H1 (cell line): ENCODE measurements around the gene MACF1. TPM values are rescaled to one million over a fixed set of nuclear protein-coding genes. Genes with fewer than 3 reads are reported as not detected.

Source experiments
- CTCF ChIA-PET: fragments of 300-600 bp; sonication (Branson Sonifier 250); formaldehyde crosslinking; loops from one replicate; lab custom pipeline; 2021; ENCODE audit not compliant: partially characterized antibody; lab: Charles Lee
- POLR2A ChIA-PET: fragments of 300-600 bp; sonication (Branson Sonifier 250); formaldehyde crosslinking; loops from one replicate; lab custom pipeline; 2021; ENCODE audit warnings: inconsistent platforms; ENCODE audit not compliant: partially characterized antibody; lab: Charles Lee
- DNase-seq, 2 experiments: peaks; one replicate each; pipeline versions ENCODE4 v3.0.0 to v3.0.0-alpha.2; 2010 to 2022; ENCODE audit warnings: low spot score in 2 of 2, low read depth in 1 of 2, mixed read lengths in 1 of 2
- FAIRE-seq: peaks from 2 replicates; lab custom pipeline; 2011; peaks lifted over from hg19 to GRCh38; lab: Jason Lieb, UNC
- H2AFZ ChIP-seq: 2 replicates; pipeline ENCODE4 v1.8.1; 2012; ENCODE audit warnings: low read length, inconsistent platforms
- H2AK5ac ChIP-seq: 2 replicates; pipeline ENCODE4 v1.6.1; 2013; ENCODE audit warnings: low read depth, low read length
- H2BK120ac ChIP-seq: replicated peaks from 2 replicates; pipeline ENCODE3; 2013; ENCODE audit warnings: low read depth, low read length, inconsistent platforms
- H2BK12ac ChIP-seq: 2 replicates; pipeline ENCODE4 v1.6.1; 2013; ENCODE audit warnings: low read depth, low read length
- H2BK15ac ChIP-seq: 2 replicates; pipeline ENCODE4 v1.6.1; 2013; ENCODE audit warnings: low read length
- H2BK20ac ChIP-seq: 2 replicates; pipeline ENCODE4 v1.6.1; 2013; ENCODE audit warnings: low read length
- H2BK5ac ChIP-seq: 2 replicates; pipeline ENCODE4 v1.6.1; 2013; ENCODE audit warnings: low read depth, low read length
- H3K14ac ChIP-seq: 2 replicates; pipeline ENCODE4 v1.6.1; 2013; ENCODE audit warnings: inconsistent platforms; ENCODE audit not compliant: insufficient read length
- H3K18ac ChIP-seq: 2 replicates; pipeline ENCODE4 v1.6.1; 2013; ENCODE audit warnings: low read length; ENCODE audit errors: extremely low read depth
- H3K23ac ChIP-seq: 2 replicates; pipeline ENCODE4 v1.6.1; 2013; ENCODE audit warnings: inconsistent platforms; ENCODE audit not compliant: insufficient read length
- H3K23me2 ChIP-seq: 2 replicates; pipeline ENCODE4 v1.6.1; 2013; ENCODE audit warnings: low read depth, low read length
- H3K27ac ChIP-seq: 2 replicates; pipeline ENCODE4 v1.6.1; 2011; ENCODE audit warnings: low read depth, low read length, inconsistent platforms
- H3K27me3 ChIP-seq, 4 experiments: replicated peaks in 1 of 4; 1 replicate in 1 of 4; 2 replicates in 3 of 4; pipeline versions ENCODE4 v1.6.1 to v1.8.1; 2011 to 2013; ENCODE audit warnings: low read length in 3 of 4, mild to moderate bottlenecking in 3 of 4, inconsistent platforms in 2 of 4, mixed read lengths in 2 of 4, moderate library complexity in 1 of 4; ENCODE audit not compliant: control insufficient read depth in 3 of 4, insufficient read depth in 3 of 4; ENCODE audit errors: extremely low read depth in 1 of 4
- H3K36me3 ChIP-seq, 4 experiments: 2 replicates each; pipeline versions ENCODE4 v1.6.1 to v1.8.1; 2011 to 2013; ENCODE audit warnings: mild to moderate bottlenecking in 4 of 4, low read length in 3 of 4, moderate library complexity in 2 of 4, control low read depth in 1 of 4, inconsistent platforms in 1 of 4; ENCODE audit not compliant: insufficient read depth in 4 of 4, control insufficient read depth in 2 of 4
- H3K4ac ChIP-seq: replicated peaks from 2 replicates; pipeline ENCODE3; 2013; ENCODE audit warnings: low read length, low read depth, mixed read lengths, inconsistent platforms; ENCODE audit not compliant: insufficient read length
- H3K4me1 ChIP-seq, 4 experiments: replicated peaks in 1 of 4; 1 replicate in 1 of 4; 2 replicates in 3 of 4; pipeline versions ENCODE4 v1.6.1 to v1.8.1; 2011 to 2013; ENCODE audit warnings: low read length in 3 of 4, inconsistent platforms in 2 of 4, mixed read lengths in 1 of 4; ENCODE audit not compliant: insufficient read depth in 4 of 4, control insufficient read depth in 3 of 4
- H3K4me2 ChIP-seq, 2 experiments: 2 replicates each; pipeline versions ENCODE4 v1.6.1 to v1.8.1; 2011 to 2013; ENCODE audit warnings: low read depth in 2 of 2, low read length in 2 of 2, control low read depth in 1 of 2, inconsistent platforms in 1 of 2, mild to moderate bottlenecking in 1 of 2; ENCODE audit not compliant: insufficient read depth in 1 of 2
- H3K4me3 ChIP-seq, 4 experiments: fragments of 200-600, 300-600 bp in 1 of 4; sonication (generic), shearing (Covaris generic), sonication (Bioruptor Twin) in 1 of 4; 2 replicates each; pipeline versions ENCODE4 v1.5.1 to v1.8.1; 2011 to 2016; ENCODE audit warnings: low read length in 4 of 4, low read depth in 3 of 4, control low read depth in 2 of 4, inconsistent platforms in 2 of 4, mild to moderate bottlenecking in 2 of 4, mixed read lengths in 1 of 4, moderate library complexity in 1 of 4; ENCODE audit not compliant: insufficient read depth in 2 of 4; ENCODE audit errors: extremely low read depth in 1 of 4
- H3K56ac ChIP-seq: replicated peaks from 2 replicates; pipeline ENCODE3; 2013; ENCODE audit warnings: low read depth, mild to moderate bottlenecking, mixed read lengths, low read length, inconsistent platforms; ENCODE audit not compliant: insufficient read length
- H3K79me1 ChIP-seq: 2 replicates; pipeline ENCODE4 v1.6.1; 2013; ENCODE audit warnings: low read depth, low read length, control low read depth
- H3K79me2 ChIP-seq, 2 experiments: 2 replicates each; pipeline versions ENCODE4 v1.6.1 to v1.8.1; 2012 to 2013; ENCODE audit warnings: low read length in 2 of 2, mild to moderate bottlenecking in 2 of 2, inconsistent platforms in 1 of 2; ENCODE audit not compliant: insufficient read depth in 2 of 2, control insufficient read depth in 1 of 2
- H3K9ac ChIP-seq, 4 experiments: replicated peaks in 1 of 4; 1 replicate in 1 of 4; 2 replicates in 3 of 4; pipeline versions ENCODE4 v1.6.1 to v1.8.1; 2011 to 2013; ENCODE audit warnings: low read depth in 3 of 4, low read length in 3 of 4, control low read depth in 2 of 4, mild to moderate bottlenecking in 2 of 4, moderate library complexity in 2 of 4, inconsistent platforms in 1 of 4; ENCODE audit errors: extremely low read depth in 1 of 4
- H3K9me3 ChIP-seq, 2 experiments: 2 replicates each; pipeline versions ENCODE4 v1.6.1 to v1.8.1; 2012 to 2013; ENCODE audit warnings: mild to moderate bottlenecking in 2 of 2, moderate library complexity in 2 of 2, control low read depth in 1 of 2, inconsistent platforms in 1 of 2, low read depth in 1 of 2, low read length in 1 of 2, mixed read lengths in 1 of 2; ENCODE audit not compliant: insufficient read depth in 2 of 2
- H4K20me1 ChIP-seq, 2 experiments: replicated peaks in 1 of 2; 2 replicates each; pipeline versions ENCODE3 to v1.8.1; 2011 to 2013; ENCODE audit warnings: inconsistent platforms in 2 of 2, low read length in 2 of 2, mild to moderate bottlenecking in 1 of 2; ENCODE audit not compliant: insufficient read depth in 2 of 2, control insufficient read depth in 1 of 2
- H4K5ac ChIP-seq: 2 replicates; pipeline ENCODE4 v1.6.1; 2013; ENCODE audit warnings: low read length, low read depth, mixed read lengths, inconsistent platforms; ENCODE audit not compliant: insufficient read length
- H4K8ac ChIP-seq: 2 replicates; pipeline ENCODE4 v1.8.0; 2013; ENCODE audit warnings: mild to moderate bottlenecking, moderate library complexity, low read length, inconsistent platforms; ENCODE audit not compliant: insufficient read depth; ENCODE audit errors: extremely low read depth
- H4K91ac ChIP-seq: replicated peaks from 2 replicates; pipeline ENCODE3; 2013; ENCODE audit warnings: low read length, mixed read lengths, inconsistent platforms; ENCODE audit not compliant: insufficient read length
- PHF8 ChIP-seq: fragments of 200-600 bp; sonication (generic); conservative IDR thresholded peaks from 2 replicates; pipeline ENCODE4 v1.7.1; 2012; ENCODE audit warnings: low read depth, mild to moderate bottlenecking, inconsistent platforms, low read length, moderate library complexity
- RAD21 ChIP-seq, 2 experiments: IDR thresholded peaks in 1 of 2; conservative IDR thresholded peaks in 1 of 2; 2 replicates each; pipeline ENCODE4 v1.6.1; 2011; ENCODE audit warnings: low read depth in 2 of 2, low read length in 2 of 2, improper control_type of control experiment in 1 of 2, inconsistent platforms in 1 of 2, mild to moderate bottlenecking in 1 of 2, moderate library complexity in 1 of 2
- WGBS, 2 experiments: shearing (Covaris generic) in 1 of 2; methylation state at CpG; one replicate each; pipeline versions ENCODE4 v1.1.6 to v1.1.7; 2013 to 2015; ENCODE audit warnings: low lambda C conversion rate in 2 of 2, mixed read lengths in 2 of 2, inconsistent platforms in 1 of 2, low coverage in 1 of 2, missing lambda C conversion rate in 1 of 2; ENCODE audit not compliant: insufficient replicate concordance in 2 of 2, insufficient coverage in 1 of 2, insufficient read length in 1 of 2; ENCODE audit errors: extremely low coverage in 1 of 2, missing lambda C conversion rate in 1 of 2; 5-methylcytosine and 5-hydroxymethylcytosine counted together
- polyA plus RNA-seq, 7 experiments: library from polyadenylated mRNA; depleted of rRNA in 3 of 7; stranded (reverse) in 5 of 7; unstranded in 2 of 7; fragments of >200 nt in 5 of 7; fragments of 200-250 nt in 2 of 7; gene quantifications; 1 replicate in 5 of 7; 2 replicates in 1 of 7; 4 replicates in 1 of 7; pipeline versions ENCODE4 v1.2.1 to v1.2.3, GENCODE V29; 2011 to 2013; ENCODE audit warnings: missing spikeins in 2 of 7, mixed read lengths in 2 of 7
- total RNA-seq: library from RNA; stranded (reverse); fragmentation: NEBNext Ultra II Directional; extraction: Animal tissue kit (Norgen Biotek cat#: 25700); gene quantifications from 2 replicates; pipeline ENCODE4 v1.2.1, GENCODE V29; 2021
- TF ChIP-seq, protein P1 (sequence below), 3 experiments: IDR thresholded peaks; 1 replicate in 2 of 3; 2 replicates in 1 of 3; pipeline versions ENCODE4 v1.5.1 to v1.6.1; 2011; ENCODE audit warnings: low read length in 3 of 3, mild to moderate bottlenecking in 3 of 3, inconsistent platforms in 2 of 3, low read depth in 1 of 3, moderate library complexity in 1 of 3; ENCODE audit not compliant: insufficient read depth in 1 of 3; ENCODE audit errors: control extremely low read depth in 1 of 3

Gene MACF1
- total and polyA plus RNA-seq, 2 of the 8 experiments (the other 6 are each of a cell fraction or from before 2014, with no cell fraction given), result 59.8 to 285 TPM

DNA sequence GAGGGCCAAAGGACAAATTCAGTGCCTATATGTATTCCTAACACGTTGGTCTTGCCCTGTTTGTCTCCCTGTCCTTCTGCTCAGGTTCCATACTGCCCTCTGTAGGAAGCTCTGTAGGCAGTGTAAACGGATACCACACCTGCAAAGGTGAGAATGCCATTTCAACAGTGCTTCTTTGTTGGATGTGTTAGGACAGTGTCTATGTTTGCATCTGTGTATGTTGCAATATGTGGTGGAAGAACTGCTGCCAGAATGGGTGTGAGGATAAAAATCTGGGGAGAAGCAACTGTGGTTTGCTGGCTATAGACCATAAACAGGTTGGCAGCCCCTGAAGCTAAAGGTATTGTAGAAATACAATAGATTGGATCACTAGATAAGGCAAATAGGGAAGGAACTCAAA, 173.9 kb downstream of the MACF1 start:
- peak; percentile 93 for FAIRE-seq
- Histone ChIP-seq H4K20me1 (no peaks in the 10 kb centered on the region), H2BK20ac (no peak overlapping the region), H3K18ac (no peak overlapping the region), H3K27ac (no peak overlapping the region), H3K79me2 (no peaks in the 10 kb centered on the region), H2AFZ (no peak overlapping the region), H3K23me2 (no peaks in the 10 kb centered on the region), H2BK15ac (no peak overlapping the region), H2BK120ac (no peak overlapping the region), H3K14ac (no peak overlapping the region), H3K79me1 (no peaks in the 10 kb centered on the region), H3K9me3 (no peaks in the 10 kb centered on the region), H3K4ac (no peak overlapping the region), H3K36me3 (peaks cover 18 to 59% (median 32%) of the 10 kb centered on the region in 4 experiments), H4K8ac (no peak overlapping the region), H2BK12ac (no peak overlapping the region), H3K56ac (no peak overlapping the region), H2AK5ac (no peak overlapping the region), H4K5ac (no peak overlapping the region), H3K4me2 (no peak overlapping the region), H4K91ac (no peak overlapping the region), H3K4me3 (no peak overlapping the region), H2BK5ac (no peak overlapping the region), H3K23ac (no peak overlapping the region), H3K4me1 (no peaks in the 10 kb centered on the region), H3K27me3 (no peaks in the 10 kb centered on the region), H3K9ac (no peak overlapping the region)
- DNase-seq, result no peak
- ChIA-PET CTCF (interaction anchor here (0.6 to 3.5 kb wide), 22 partner anchors 9 to 280 kb away, joined by 3 to 30 read pairs (median 4); no protein-coding TSS in a partner anchor), POLR2A (interaction anchor here (0.8 kb wide), 1 partner anchor 13 kb away, joined by 3 read pairs; no protein-coding TSS in a partner anchor)
- WGBS, 2 experiments, result 32% methylated on average over 2 of the region's 2 CpGs; no CpG with 5 or more reads in 1 of the 2 experiments
- TF ChIP-seq, protein P1, sequence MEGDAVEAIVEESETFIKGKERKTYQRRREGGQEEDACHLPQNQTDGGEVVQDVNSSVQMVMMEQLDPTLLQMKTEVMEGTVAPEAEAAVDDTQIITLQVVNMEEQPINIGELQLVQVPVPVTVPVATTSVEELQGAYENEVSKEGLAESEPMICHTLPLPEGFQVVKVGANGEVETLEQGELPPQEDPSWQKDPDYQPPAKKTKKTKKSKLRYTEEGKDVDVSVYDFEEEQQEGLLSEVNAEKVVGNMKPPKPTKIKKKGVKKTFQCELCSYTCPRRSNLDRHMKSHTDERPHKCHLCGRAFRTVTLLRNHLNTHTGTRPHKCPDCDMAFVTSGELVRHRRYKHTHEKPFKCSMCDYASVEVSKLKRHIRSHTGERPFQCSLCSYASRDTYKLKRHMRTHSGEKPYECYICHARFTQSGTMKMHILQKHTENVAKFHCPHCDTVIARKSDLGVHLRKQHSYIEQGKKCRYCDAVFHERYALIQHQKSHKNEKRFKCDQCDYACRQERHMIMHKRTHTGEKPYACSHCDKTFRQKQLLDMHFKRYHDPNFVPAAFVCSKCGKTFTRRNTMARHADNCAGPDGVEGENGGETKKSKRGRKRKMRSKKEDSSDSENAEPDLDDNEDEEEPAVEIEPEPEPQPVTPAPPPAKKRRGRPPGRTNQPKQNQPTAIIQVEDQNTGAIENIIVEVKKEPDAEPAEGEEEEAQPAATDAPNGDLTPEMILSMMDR (IDR thresholded peaks at IDR 0.05; ENCODE audit: control extremely low read depth in 1 of 3, insufficient read depth in 1 of 3, low read depth in 1 of 3, low read length in 3 of 3), result peak; percentile 43 to 92 (median 46); a peak in 3 of 4 replicates
- TF ChIP-seq RAD21 (IDR thresholded peaks at IDR 0.05 in 1 of 2, conservative IDR thresholded peaks at IDR 0.05 in 1 of 2; ENCODE audit: low read depth in 2 of 2, low read length in 2 of 2), result peak; percentile 50 to 55
- TF ChIP-seq PHF8, result no peak
